NCI-H345 treated with DMSO at 0.1 percent for 48 hours (cell line): ENCODE data around the gene MOG.

Experiments
- DNase-seq: peaks from one replicate; lab custom pipeline; 2025; ENCODE audit not compliant: unreplicated experiment; lab: John Stamatoyannopoulos, UW

MOG gene

DNA sequence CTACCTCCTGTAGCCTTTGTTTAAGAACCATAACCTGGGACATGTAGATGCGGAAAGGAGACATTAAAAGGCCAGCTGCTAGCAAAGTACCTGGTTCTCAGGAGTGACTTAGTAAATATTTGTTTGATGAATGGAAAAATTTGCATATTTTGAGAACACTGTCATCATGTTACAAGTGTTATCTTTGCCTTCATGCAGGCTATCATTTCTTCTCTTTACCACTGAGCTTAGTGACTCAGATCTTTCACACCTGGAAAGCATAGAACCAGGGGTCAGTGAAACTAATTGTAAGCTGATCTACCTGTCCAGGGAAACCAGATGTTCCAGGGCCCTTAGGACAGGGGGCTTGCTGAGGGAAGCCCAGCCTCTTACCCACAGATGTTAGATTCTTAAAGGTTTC lies 18.7 kb downstream of the MOG start:
- no peak for DNase-seq

DNA sequence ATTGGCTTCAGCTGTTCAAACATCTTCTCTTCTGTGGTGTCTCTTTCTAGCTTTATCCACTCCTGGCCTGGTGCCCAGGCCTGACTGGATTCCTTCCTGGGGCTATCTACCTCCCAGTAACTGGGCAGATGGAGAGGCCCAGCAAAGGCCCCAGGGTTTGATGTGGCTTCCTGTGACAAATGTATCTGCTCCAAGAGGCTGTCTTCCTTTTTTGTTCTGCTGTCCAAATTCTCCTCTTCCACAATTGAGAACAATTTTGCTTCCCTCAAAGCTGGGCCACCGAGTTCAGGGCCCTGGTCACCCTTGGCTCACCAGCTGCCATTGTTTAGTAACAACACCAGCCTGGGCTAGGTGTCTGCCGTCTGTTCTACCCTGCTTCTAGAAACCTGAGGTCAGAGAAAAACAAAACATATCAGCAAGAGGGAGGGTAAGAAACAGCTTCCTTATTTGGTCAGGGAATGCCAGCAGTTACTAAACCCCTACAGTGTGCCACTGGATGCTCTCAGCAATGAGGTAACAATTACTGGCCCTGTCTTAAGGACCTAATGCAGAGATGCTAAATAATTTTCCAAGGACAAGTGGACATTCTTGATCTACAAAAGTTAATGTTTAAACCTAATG lies 20.2 kb downstream of the MOG start:
- peak; percentile 77 for DNase-seq

DNA sequence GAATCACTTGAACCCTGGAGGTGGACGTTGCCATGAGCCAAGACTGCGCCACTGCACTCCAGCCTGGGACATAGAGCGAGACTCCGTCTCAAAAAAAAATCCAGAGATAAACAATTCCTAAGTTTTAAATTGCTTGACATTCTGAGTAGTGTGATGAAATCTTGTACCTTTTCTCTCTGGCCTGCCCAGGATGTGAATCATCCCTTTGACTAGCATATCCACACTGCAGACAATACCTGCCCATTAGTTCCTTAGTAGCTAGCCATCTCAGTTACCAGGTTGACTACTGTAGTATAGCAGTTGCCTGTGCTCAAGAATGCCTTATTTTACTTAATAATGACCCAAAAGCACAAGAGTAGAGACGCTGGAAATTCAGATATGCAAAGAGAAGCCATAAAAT lies 21.2 kb downstream of the MOG start:
- DNase-seq: no peak

DNA sequence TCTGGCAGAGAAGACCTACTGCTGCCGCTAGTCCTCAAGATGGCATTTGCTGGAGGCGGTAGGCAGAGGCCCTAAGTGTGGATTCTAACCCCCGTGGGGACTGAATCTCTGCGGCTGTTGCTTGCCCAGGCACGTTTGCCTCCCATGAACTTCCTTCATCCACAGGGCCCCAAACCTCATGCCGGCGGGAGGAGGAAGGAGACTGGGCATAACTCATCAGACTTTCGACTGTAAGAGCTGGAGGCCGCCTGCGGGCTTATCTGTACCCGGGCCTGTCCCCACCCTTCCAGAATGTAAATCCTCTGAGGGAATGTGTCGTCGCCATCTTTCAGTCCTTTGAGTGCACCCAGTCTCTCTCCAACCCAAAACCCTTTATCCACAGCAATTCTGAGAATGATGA lies 23.1 kb downstream of the MOG start:
- DNase-seq: no peak

DNA sequence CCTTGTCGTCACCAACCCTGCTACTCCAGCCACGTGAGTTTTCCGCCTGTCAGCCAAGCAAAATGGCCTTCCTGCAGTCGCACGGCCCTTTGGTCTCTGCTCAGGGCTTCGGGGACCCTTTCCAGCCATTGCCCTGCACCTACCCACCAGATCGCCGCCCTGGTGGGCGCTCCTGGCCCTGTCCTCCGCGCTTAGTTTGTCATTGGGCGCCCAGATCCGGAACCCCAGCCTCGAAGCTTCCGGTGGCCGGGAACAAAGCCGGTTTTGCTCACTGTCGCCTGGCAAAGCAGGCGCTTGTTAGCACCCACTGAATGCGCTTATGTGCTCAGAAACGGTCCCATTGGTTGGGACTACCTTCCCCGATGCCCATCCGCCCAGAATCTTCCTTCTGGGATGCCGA lies 23.5 kb downstream of the MOG start:
- no peak for DNase-seq

DNA sequence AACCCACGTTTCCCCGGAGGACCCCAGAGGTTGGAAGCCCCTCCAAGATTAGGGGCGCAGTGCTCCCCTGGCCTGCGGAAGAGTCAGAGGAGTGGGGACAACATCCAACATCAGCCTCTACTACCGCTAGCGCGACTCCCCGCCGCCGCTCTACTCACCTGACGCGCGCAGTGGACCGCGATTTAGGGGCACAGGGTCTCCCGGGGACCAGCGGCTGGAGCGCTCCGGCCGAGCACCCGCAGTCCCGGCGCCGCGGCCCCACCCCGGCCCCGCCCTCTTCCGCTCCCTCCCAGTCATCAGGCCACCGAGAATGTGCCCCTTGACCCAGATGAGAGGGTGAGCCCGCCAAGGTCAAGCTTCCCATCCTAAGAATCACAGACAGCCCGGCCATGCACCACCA lies 24.0 kb downstream of the MOG start, which contains the start of gene ZFP57:
Gene ZFP57 (minus strand): TSS at position 249 of the 400 bp plus-strand sequence. CDS start 4,149 bp downstream, outside the sequence.
- DNase-seq: no peak

DNA sequence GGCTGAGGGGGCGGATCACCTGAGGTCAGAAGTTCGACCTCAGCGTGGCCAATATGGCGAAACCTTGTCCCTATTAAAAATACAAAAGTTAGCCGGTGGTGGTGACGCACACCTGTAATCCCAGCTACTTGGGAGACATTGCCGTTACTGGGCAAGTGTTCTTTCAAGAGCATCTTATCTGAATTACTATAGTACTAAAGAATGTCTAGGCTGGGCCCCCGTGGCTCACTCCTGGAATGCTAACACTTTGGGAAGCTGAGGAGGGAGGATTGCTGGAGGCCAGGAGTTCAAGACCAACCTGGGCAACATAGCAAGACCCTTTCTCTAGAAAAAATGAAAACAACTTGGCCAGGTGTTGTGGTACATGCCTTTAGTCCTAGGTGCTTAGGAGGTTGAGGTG lies 24.9 kb downstream of the MOG start:
- DNase-seq: no peak

DNA sequence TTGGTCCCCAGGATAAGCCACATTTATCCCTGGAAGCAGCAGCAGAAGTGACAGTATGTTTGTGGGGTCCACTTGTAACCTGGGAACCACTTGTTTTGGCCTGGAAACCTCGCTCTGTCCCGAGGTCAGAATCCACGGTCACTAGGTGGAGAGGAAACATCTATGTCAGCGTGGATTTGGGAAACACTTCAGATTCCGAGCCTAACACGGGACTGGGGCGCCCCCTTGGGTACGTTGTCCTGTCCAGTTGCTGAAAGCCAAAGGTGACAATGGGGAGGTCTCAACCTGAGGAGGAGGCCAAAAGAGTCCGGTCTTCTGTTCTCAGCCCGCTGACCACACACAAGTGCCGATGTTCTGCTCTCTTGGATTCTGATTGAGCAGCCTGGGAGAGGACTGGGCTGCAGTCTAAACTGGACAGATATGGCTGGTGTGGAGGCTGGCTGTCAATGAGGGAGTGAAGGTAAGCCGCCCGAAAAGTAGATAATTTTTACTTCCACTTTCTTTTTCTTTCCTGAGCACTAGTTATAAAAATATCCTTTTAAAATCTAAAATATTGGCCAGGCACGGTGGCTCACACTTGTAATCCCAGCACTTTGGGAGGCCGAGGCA lies 28.9 kb downstream of the MOG start:
- DNase-seq: no peak

DNA sequence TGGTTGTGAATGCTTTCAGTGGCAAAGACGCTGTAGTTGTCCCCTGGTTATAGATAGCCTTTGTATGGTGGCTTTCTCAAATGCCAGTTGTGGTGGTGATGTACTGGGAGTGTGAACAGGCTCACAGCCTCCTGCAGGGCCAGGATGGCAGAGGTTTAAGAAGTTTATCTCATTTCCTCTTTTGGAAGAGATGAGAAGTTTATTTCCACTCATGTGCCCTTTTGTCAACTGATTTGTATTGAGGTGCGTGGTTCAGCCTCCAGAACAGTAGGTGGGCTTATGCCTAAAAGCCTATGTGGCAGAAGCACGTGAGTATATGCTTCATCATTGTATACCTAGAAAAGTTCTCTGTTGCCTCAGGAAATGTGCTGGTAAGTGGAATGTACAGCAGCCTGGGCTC lies 37.7 kb downstream of the MOG start:
- no peak for DNase-seq

DNA sequence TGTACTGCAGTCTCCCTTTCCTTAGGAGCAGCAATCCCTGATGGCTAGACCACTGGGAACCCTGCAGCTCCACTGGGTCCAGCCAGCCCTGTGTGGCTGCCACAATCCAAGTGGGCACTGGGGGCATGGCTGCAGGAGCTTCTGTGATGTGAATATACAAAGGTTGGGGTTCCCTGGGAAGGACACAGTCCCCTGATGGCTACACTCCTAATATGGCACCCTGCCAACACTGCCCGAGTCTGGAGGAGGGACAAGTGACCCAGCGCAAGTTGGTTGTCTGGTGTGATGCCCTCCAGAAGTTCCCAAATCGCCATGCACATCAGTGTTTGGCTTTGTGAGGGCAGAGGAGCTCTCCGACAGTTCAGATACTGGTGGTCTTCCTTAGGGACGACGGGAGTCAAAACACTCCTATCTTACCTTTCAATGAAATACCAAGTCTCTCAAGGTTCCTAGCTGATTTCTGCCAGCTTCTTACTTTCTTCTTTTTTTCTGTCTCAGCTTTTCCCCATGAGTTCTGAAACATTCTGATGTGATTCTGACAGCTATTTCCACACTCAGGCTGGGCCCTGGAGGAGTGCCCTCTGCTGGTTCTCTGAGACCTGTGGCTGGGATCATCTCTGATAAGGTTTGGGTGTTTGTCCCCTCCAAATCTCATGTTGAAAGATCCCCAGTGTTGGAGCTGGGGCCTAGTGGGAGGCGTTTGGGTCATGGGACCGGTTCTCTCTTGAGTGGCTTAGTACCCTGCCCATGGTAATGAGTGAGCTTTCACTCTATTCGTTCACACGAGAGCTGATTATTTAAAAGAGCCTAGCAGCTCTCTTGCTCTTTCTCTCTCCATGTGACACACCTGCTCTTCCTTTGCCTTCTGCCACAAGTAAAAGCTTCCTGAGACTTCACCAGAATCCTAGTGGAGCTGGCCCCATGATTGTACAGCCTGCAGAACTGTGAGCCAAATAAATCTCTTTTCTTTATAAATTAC lies 39.5 kb downstream of the MOG start:
- no peak for DNase-seq

DNA sequence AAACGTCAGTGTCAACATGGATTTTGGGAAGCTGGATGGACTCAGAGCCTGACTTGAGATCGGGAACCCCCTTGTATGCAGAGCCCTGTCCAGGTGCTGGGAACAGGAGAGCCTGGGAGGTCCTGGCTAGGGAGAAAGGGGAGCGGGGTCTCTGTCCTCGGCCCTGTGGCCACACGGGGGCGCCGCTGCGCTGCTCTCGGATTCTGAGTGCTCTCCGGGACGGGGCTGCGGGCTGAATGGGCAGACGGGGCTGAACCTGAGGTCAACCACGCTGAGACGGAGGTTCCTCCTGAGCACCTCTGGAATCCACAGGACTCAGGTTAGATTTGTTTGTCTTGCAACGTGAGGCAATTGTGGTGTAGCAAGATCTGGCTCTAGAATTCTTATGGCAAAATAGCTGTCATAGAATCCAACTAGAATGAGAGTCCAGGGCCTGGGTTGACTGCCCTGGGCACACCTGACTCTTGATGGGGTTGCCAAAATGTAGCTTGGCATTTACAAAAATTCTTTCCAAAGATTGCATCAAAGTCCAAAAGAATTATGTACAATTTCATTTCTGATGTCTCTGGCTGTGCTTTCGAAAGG lies 45.7 kb downstream of the MOG start:
- DNase-seq: no peak

DNA sequence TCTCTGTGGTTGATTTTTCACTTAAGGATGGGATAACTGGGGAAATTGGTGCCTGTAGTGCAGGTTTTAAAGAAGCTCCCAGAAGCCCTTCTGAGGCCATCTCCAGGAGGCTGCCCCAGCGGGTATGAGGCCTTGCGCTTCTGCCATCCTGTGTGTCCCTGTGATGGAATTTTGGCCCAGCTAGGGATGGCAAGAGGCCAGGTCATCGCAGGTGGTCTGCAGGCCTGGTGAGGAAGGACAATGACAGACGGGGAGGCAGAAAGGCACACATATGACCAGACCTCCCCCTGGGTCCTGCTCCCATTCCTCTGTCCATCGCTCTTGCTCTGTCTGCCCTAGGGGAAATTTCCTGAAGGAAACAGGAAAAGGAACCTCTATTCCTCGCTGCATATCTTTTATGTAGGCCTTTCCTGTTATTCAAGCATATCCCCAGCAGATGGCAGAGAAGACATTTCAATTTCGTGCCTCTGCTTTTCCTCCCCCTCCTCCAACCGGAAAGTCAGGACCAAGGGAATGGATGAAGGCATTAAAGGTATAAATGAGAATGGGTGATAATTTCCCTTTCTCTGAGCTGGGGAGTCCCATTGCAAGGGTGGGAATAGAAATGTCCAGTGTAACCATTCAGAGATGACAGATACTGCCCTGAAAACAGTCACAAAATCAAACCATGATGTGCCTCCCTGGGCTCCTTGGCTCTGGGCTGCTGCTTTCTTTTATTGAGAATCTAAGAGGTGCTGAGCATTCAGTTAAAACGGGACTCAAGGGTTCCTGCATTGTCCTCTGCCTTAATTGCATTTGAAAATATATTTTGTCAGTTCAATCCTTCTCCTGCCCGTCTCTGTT lies 48.7 kb downstream of the MOG start:
- no peak for DNase-seq

DNA sequence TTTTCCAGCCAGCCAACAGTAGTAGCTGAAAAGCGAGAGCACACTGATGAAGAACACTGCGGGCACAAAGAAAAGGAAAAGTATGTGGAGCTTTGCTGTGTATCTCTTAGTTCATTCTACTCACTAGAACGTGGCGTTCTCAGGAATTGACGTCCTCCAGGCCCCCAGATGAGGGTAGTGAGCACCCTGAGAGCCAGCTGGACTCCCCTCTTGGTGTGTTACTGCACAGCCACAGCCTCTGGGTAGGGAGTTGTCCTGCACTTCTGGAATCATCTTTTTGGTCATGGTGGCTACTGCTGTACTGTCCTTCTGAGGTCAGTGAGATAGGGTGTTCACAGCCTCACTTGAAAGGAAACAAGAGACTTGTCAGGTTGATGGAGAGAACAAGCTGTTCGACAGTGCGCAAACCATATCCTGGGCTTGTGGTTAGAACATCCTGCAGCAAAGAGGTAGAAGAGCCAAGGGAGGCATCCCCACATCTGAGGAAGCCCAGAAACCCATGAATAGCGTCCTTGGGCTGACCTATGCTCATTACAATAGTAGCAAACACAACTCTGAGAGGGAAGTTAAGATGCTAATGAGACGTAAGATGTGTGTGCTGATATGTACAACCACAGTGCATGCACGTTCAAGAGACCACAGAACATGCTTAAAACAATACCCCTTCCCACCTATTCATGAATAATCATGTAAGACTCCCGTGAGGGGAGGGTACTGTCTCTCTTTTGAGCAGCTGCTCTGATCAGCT lies 51.7 kb downstream of the MOG start:
- no peak for DNase-seq

DNA sequence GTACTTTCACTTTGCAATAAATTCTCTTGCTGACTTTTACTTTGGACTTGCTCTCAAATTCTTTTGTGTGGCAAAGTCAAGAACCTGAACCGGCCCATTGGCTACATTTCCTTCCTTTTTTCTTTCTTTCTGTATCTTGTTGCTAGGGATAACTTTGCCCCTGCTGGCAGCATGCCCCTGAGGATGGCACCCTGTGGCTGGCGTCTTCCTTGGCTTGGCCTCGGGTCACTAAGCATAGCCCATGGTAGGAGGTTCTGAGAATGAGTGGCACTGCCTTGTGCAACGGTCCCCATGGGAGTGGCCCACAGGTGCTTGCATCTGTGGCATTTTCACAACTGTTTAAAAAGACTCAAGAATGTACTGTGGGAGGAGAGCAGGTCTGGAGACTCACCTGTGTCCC lies 52.3 kb downstream of the MOG start:
- no peak for DNase-seq

DNA sequence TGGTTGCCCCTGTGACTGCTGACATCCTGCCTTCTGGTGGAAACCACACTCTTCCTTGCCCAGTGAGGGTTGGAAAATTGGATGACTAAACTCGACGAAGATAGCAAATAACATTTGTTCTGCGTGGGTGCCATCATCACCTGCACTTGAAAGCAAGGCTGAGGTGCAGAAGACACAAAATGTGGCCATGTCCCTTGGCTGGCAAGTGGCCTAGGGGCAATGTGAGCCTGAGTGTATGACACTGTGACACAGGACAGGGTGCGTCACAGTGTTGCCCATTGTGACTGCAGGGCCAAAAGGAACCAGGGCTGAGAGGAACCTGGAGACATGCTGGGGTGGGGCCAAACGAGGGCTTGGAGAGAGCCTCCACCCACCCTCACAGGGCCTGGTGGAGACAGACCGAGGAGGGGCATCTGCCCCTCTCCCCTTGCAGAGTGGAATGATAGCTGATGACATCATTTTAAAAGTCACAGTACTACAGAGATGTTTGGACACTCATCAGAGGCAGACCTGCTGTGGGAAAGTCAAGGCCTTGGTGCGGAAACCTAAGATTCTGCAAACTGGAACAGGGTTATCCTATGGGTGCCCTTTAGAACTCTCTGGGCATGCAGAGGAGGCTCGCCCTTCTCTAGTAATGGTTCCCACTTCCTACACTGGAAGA lies 53.5 kb downstream of the MOG start:
- DNase-seq: no peak

DNA sequence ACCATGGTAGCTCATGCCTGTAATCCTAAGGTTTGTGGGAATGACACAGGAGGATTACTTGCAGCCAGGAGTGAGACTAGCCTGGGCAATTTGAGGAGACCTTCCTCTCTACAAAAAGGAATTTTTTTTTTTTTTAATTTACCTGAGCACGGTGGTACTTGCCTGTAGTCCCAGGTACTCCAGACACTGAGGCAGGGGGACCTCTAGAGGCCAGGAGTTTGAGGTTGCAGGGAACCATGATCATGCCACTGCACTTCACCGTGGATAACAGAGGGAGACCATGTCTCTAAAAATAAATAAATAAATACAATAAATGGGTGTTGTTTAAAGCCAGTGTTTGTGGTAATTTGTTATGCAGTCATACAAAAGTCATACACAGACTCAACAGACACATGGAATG lies 64.0 kb downstream of the MOG start:
- no peak for DNase-seq
